SHP77 treated with DMSO at 0.1 percent for 48 hours (cell line): ENCODE data around the gene CFC1.
"Not testable (repeated sequence)": the region's sequence is repeated elsewhere in the genome, so short reads cannot be mapped to it uniquely, and the experiment has no call there.

Experiments
- DNase-seq: peaks from one replicate; lab custom pipeline; 2025; lab: John Stamatoyannopoulos, UW

The CFC1 gene

GRCh38 chr2:130599393-130599792 lies at the start of gene CFC1:
Gene CFC1 (minus strand): TSS chr2:130599575. CDS start chr2:130599287, 288 bp downstream.
- DNase-seq = not testable (repeated sequence)

DNA sequence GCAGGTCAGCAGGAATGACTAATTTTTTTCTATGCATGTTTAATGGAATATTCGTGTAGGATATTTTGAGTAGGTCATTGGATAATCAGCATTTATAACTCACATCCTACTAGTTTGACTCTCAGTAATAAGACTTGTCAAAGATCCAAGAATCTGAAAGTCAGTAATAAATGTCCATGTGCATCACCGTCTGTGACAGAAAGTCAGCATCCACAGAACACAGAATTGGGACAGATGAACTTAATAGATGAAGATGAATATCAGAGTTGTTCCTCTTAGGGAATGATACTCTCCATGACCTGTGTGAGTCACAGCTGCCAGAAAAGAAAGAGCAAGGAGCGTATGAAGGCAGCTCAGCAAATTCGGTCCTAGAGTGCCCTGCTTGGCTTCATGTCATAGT lies 42.3 kb upstream of the CFC1 start:
- not testable (repeated sequence) for DNase-seq

DNA sequence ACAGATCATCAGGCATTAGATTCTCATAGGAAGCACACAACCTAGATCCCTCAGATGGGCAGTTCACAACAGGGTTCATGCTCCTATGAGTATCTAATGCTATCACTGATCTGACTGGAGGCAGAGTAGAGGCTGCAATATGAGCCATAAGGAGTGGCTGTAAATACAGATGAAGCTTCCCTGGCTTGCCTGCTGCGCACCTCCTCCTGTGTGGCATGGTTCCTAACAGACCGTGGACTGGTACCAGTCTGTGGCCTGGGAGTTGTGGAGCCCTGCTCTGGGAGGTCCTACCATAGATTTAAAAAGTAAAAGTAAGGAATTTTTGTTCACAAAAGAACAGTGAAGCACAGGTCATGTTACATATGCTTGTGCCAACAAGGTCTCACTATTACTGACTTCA lies 39.6 kb upstream of the CFC1 start:
- DNase-seq = not testable (repeated sequence)

DNA sequence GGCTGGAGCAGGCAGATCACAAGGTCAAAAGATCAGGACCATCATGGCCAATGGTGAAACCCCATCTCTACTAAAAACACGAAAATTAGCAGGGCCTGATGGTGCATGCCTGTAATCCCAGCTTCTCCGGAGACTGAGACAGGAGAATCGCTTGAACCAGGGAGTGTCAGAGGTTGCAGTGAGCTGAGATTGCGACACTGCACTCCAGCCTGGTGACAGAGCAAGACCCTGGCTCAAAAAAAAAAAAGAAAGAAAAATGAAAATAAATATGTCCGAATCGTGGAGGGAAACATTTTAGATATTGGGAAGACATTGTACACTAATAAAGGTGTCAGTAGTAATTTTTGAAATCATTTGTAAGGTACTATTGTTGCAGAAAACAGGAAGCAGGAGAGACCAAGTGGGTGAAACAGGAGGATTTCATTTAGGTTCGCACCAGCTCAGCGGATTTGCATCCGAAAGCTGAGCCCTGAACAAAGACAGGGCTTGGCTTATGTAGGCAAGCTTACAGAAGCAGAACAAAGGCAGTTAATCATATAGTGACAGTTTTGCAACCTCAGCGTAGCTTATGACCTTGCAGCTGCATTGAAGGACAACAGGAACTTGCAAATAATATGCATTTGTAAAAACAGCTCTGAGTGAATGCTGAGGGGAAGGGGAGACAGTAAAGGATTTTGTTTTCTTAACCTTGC lies 29.6 kb upstream of the CFC1 start:
- DNase-seq = not testable (repeated sequence)

DNA sequence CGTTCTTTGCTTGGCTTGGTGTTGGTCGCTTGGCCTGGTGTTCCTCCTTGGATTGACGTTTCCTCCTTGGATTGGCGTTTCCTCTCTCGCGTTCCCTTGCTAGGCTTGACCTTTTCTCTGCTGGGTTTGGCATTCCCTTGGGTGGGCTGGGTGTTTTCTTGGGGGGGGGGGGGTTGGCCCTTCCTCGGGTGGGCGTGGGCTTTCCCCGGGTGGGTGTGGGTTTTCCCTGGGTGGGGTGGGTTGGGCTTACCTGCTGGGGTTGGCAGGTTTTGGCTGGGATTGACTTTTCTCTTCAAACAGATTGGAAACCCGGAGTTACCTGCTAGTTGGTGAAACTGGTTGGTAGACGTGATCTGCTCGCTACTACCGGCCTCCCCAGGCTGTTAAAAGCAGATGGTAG lies 11.8 kb upstream of the CFC1 start, which contains the start of gene POTEJ:
TSS of gene POTEJ (plus strand) at position 301 of the 400 bp plus-strand sequence. CDS start at position 394, 93 bp downstream.
- not testable (repeated sequence) for DNase-seq

- DNase-seq = not testable (repeated sequence)
Observed at GRCh38 chr2:130610486-130610885, 11.1 kb upstream of the CFC1 start.

- not testable (repeated sequence) for DNase-seq
Observed at GRCh38 chr2:130609002-130609920, 9.9 kb upstream of the CFC1 start.

DNA sequence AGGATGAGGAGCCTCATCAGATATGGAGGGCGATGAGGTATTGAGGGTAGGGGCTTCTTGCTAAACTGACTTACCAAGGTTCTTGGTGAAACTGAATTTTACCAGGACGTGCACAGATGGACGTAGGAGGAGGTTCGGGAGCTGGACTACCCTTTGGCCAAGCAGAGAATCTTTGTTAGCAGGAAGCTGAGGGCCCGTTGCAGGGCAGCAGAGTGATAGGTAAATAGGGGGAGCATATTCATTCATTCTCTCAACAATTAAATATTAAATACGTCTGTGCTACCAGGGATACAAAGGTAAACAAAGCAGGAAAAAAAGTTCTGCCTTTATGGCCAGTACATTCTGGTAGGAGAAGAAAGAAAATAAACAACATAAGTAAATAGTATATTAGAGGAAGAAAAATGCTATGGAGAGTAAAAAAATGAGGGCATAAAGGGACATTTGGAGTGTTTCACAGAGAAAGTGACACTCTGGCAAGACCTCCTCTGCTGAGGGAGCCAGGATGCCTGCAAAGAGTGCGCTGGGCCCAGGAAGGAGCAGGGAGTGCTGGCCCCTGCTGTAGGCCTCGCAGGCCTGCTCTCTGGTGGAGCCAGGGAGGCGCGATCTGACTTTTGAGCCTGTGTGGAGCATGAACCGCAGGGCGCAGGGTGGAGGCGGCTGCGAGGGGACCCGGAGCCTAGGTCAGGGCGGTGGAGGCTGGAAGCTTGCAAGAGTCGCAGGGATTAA lies 9.1 kb upstream of the CFC1 start:
- DNase-seq = not testable (repeated sequence)

GRCh38 chr2:130601648-130602302 lies 2.4 kb upstream of the CFC1 start:
- DNase-seq = not testable (repeated sequence)

GRCh38 chr2:130599926-130600325 lies 551 bp upstream of the CFC1 start:
- DNase-seq = not testable (repeated sequence)

DNA sequence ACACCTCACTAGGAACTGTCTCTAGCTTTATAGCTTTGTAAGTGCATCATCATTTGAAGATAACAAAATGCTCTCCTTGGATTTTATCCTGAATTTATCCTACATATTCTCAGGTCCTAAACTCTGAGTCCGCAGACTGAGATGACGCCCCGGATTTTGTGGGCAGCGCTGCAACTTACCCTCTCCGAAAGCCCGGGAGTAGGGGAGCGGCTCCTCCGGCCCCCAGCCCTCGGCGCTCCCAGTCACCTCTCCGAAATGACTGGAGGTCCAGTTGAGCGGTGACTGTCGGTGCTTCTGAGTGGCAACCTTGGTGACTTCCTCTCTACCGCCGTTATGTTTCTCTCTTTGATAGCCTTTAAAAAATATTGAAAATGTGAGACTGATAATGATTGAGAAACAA lies 912 bp downstream of the CFC1 start:
- not testable (repeated sequence) for DNase-seq

- DNase-seq = not testable (repeated sequence)
Observed at GRCh38 chr2:130597994-130598393, 1.4 kb downstream of the CFC1 start.

DNA sequence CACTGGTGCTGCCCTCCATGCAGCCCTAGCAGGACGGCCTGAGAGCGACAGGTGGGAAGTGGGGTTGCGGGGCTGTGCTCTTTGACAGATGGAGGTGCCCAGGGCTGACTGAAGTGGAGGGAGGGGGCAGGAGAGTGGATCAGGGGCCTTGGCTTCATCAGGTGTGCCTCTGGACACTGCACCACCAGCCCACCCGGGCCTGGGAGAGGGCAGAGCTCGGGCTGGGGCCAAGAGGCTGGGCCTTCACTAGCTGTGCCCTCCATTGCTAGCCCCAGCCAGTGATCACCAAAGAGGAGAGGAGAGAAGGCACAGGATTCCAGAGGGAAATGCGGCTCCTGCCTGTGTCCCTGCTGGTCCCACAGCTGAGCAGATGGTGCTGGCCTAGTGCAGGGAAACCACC lies 2.6 kb downstream of the CFC1 start:
- not testable (repeated sequence) for DNase-seq

GRCh38 chr2:130594011-130594410 lies 5.4 kb downstream of the CFC1 start:
- not testable (repeated sequence) for DNase-seq

DNA sequence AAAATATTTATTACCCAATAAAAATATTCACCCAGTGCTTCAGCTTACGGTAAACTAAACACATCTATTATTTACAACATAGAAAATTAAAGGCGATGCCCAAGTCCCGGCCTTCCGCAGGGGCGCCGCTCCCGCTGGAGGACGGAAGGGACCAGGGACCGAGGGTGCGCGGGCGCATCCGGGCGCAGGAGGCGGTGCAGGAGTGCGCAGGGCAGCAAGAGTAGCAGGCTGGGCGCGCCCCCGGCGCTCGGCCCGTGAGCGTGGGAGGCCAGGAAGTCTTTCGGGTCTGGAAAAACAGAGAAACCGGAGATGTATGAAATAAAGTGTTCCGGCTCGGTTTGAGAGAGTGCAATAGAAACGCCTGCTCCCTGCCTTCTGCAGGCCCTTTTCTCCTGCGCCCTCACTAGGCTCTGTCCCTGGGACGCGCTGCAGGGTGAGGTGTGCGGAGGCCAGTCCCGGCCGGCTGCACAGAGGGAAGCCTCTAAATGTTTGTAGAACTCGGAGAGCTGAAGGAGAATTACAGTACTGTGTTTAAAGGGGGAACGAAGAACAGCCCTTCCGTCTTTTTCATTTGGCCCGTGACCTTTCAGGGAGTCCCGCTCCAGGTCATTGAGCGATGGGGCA lies 6.5 kb downstream of the CFC1 start:
- not testable (repeated sequence) for DNase-seq

DNA sequence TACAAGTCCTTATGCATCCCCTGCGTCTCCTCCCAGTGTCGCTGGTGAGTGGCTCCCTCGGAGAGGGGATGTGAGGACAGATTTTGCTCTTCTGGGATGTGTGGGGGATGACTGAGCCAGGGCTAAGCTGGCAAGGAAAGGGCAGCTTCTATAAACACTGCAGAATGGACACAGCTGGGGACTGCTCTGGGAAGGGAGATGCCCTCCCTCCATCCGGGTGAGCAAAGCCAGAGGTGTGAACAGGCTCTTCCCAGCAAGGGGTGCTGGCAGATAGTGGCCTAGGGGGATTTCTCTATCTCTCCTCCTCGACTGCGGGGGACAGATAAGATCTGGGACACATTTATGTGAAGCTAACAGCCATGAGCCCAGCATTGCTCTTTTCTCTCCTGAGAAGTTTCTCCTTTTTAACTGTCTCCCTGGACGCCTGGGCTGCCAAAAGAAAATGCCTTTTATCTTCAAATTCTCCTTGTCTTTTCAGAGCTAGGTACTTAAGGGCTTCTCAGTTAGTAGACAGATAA lies 8.5 kb downstream of the CFC1 start:
- DNase-seq = not testable (repeated sequence)

DNA sequence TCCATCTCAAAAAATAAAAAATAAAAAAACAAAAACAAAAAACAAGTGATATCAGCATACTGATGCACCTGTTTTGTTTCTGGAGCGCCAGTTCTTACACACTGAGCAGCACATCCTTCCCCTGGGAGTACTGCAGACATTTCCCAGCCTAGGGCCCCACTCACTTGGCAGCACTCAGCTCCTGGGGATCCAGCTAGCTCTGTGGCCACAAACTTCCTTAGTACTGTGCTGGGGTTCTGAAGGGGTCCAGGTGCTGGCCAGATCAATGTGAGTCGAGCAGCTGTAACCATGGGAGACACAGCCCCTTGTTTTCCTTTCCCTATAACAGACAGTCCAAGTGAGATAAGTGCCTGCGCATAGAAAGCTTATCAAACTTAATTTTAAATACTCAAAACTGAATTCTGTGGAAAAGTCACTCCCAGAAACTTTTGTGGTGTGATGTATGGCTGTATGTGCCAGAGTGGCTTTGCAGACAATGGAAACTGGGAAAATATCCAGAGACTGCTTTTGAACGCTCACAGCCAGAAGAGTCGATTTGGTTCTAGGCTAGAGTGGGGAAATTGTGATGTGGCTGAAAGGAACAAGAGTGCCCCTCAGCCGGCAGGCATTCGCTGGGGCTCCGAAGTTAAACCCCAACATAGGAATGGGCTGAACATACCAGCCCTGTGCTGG lies 9.1 kb downstream of the CFC1 start:
- DNase-seq = not testable (repeated sequence)

DNA sequence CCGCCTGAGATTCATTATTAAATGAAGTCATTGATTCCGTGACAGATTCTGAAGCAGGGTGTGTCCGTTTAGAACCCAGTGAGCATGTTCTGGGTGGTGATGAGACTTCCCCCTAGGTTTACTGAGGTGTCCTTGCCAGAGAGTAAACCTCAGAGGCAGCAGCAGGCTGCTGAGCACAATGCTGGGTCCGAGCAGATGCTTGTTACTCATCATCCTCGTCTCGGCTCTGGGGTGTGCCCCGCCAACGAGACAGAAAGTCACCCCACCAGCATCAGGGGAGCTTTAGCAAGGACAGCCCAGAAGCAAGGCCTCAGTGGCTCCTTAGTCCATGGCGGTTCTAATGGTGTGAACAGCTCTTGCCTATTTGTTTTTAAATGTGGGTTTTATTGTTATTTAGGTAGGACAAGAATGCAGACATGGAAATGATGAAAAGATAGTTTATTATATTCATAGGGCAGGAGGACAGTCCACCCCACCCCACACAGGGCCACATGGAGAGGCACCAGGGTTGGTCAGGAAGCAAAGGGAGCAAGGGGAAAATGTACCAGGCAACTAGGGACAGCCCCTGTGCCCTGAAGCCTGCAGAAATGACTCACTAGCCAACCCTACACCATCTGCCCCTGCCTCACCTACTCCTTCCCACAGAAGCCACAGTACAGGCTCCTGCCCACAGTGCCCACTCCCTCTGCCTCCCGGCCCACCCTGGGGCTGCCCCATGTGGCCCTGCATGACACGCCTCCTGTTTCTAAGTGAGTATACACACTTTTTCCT lies 10.5 kb downstream of the CFC1 start:
- DNase-seq = not testable (repeated sequence)

GRCh38 chr2:130584726-130585125 lies 14.6 kb downstream of the CFC1 start:
- DNase-seq = not testable (repeated sequence)
